Measurements from ENCODE around the gene TPP1.

GRCh38 chr11:6615046-6615445, 4.2 kb downstream of the TPP1 start:
- TF ChIP-seq CTCF (IDR thresholded peaks at IDR 0.05) (no peak), POLR2A (IDR thresholded peaks at IDR 0.05) (no peak)
